Brain microvascular endothelial cell (primary cell): Measurements from ENCODE around the gene CALB2.

Experiments used
- DNase-seq: peaks from one replicate; pipeline ENCODE4 v3.0.0-alpha.2; 2020
- H3K27ac ChIP-seq: fragments of 250-450 bp; sonication (Bioruptor Pico); 2 replicates; pipeline ENCODE4 v1.5.1; 2020; ENCODE audit warnings: mild to moderate bottlenecking, moderate library complexity
- H3K27me3 ChIP-seq: fragments of 250-450 bp; sonication (Bioruptor Pico); replicated peaks from 2 replicates; pipeline ENCODE4 v1.5.1; 2020; ENCODE audit warnings: mild to moderate bottlenecking
- H3K36me3 ChIP-seq: fragments of 250-450 bp; sonication (Bioruptor Pico); replicated peaks from 2 replicates; pipeline ENCODE4 v1.5.1; 2020; ENCODE audit warnings: mild to moderate bottlenecking
- H3K4me3 ChIP-seq: 2 replicates; pipeline ENCODE4 v1.5.1; 2011; ENCODE audit warnings: low read depth, mild to moderate bottlenecking, control low read depth, low read length, moderate library complexity
- in situ Hi-C: cut with HindIII; loops from 2 replicates; pipeline ENCODE4 v1.10.0; 2017; ENCODE audit warnings: low sequenced_read_pairs, low pct_ligation_motif_present
- TF ChIP-seq, protein P1 (sequence below): IDR thresholded peaks from 2 replicates; pipeline ENCODE4 v1.5.1; 2011; ENCODE audit warnings: low read depth, mild to moderate bottlenecking, moderate library complexity, low read length, control low read depth, inconsistent platforms; ENCODE audit errors: missing control alignments

CALB2 gene

GRCh38 chr16:71430744-71431143 lies 72.2 kb downstream of the CALB2 start:
- Histone ChIP-seq H3K36me3 (no peaks in the 10 kb centered on the region), H3K27me3 (no peaks in the 10 kb centered on the region), H3K4me3 (no peak overlapping the region), H3K27ac (no peak overlapping the region)
- in situ Hi-C loops = no loop called here
- no peak for DNase-seq
- TF ChIP-seq, protein P1, sequence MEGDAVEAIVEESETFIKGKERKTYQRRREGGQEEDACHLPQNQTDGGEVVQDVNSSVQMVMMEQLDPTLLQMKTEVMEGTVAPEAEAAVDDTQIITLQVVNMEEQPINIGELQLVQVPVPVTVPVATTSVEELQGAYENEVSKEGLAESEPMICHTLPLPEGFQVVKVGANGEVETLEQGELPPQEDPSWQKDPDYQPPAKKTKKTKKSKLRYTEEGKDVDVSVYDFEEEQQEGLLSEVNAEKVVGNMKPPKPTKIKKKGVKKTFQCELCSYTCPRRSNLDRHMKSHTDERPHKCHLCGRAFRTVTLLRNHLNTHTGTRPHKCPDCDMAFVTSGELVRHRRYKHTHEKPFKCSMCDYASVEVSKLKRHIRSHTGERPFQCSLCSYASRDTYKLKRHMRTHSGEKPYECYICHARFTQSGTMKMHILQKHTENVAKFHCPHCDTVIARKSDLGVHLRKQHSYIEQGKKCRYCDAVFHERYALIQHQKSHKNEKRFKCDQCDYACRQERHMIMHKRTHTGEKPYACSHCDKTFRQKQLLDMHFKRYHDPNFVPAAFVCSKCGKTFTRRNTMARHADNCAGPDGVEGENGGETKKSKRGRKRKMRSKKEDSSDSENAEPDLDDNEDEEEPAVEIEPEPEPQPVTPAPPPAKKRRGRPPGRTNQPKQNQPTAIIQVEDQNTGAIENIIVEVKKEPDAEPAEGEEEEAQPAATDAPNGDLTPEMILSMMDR = no peak

DNA sequence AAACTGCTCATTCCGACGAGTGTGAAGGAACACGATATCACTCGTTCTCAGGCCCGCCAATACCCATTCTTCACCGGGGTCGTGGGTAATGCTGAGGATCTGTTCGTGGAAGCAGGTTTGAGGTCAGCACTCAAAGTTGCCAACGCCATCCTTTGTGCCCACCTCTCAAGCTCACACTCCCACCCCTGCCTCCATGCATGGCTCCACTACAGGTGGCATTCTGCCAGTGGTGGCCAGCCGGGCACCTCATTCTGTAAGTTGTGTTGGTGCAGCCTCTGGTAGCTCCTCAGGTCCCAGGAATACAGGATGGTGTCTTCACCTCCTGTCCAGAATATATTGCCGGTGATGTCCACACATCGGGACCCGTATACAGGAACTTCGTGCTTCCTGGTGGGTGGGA lies 72.7 kb downstream of the CALB2 start:
- no peak for DNase-seq
- no peaks in the 10 kb centered on the region for H3K36me3 ChIP-seq
- H3K27me3 ChIP-seq = no peaks in the 10 kb centered on the region
- H3K4me3 ChIP-seq = no peak overlapping the region
- TF ChIP-seq, protein P1 = no peak
- in situ Hi-C loops = no loop called here
- no peak overlapping the region for H3K27ac ChIP-seq

GRCh38 chr16:71431991-71432390 lies 73.5 kb downstream of the CALB2 start:
- H3K36me3 ChIP-seq = no peaks in the 10 kb centered on the region
- in situ Hi-C loops = no loop called here
- TF ChIP-seq, protein P1 = no peak
- no peak overlapping the region for H3K4me3 ChIP-seq
- DNase-seq = no peak
- no peak overlapping the region for H3K27ac ChIP-seq
- H3K27me3 ChIP-seq = no peaks in the 10 kb centered on the region

DNA sequence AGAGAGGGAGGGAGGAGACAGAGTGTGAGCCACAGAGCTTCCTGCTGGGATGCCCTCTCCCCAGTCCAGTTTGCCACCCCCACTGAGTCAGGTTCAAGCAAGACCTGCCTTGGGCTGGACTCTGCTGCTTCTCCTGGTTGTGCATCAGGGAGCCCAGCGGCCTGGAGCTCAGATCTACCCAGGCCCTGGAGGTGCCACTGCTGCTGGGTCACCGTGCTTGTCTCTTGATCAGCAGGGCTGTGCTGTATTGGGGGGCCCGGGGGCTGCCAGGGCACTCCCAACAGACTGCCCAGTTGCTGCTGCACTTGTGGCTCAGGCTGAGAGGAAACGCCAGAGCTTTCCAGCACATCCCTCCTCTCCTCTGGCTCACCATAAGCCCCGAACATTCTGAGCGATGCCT lies 74.4 kb downstream of the CALB2 start:
- in situ Hi-C loops = no loop called here
- no peaks in the 10 kb centered on the region for H3K27me3 ChIP-seq
- H3K36me3 ChIP-seq = no peaks in the 10 kb centered on the region
- H3K4me3 ChIP-seq = no peak overlapping the region
- TF ChIP-seq, protein P1 = no peak
- no peak overlapping the region for H3K27ac ChIP-seq
- DNase-seq = no peak

DNA sequence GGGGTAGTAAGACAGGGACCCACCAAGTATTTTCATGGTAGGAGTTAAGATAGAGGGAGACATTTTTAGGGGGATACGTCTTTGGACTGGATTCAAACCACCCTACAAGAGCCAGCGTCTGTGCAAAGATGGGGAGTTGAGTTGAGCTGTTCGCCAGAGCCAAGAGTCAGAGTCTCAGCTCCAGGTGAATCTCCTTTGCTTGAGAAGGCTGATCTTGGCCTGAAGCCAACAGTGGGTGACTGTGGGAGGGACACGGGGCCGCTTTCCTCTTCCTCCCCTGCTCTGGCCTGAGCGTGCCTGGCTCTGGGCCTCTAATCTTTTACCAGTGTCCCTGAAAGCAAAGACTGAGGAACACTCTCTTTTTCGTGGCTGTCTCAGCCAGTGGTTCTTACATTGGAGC lies 78.0 kb downstream of the CALB2 start:
- no peaks in the 10 kb centered on the region for H3K36me3 ChIP-seq

GRCh38 chr16:71439523-71439922 lies 81.0 kb downstream of the CALB2 start:
- Histone ChIP-seq H3K36me3 (no peaks in the 10 kb centered on the region), H3K4me3 (no peak overlapping the region), H3K27ac (no peak overlapping the region), H3K27me3 (no peaks in the 10 kb centered on the region)
- TF ChIP-seq, protein P1 = no peak
- no peak for DNase-seq
- in situ Hi-C loops = no loop called here

More for the DNA sequence above, 78.0 kb downstream of the CALB2 start:
- TF ChIP-seq, protein P1 = no peak
- H3K4me3 ChIP-seq = no peak overlapping the region
- no peak for DNase-seq
- in situ Hi-C loops = no loop called here
- no peak overlapping the region for H3K27ac ChIP-seq
- H3K27me3 ChIP-seq = no peaks in the 10 kb centered on the region
